Neural crest cell (in vitro differentiated cells): ENCODE measurements around the gene SLC4A9. TPM values are rescaled to one million over a fixed set of nuclear protein-coding genes. Genes with fewer than 3 reads are reported as not detected.

ENCODE experiments used
- DNase-seq: peaks from one replicate; pipeline ENCODE4 v3.0.0; 2021; ENCODE audit warnings: low read depth, mixed read lengths, low spot score
- H3K27ac Mint-ChIP-seq: one replicate; pipeline ENCODE4 v1.8.0; 2021; ENCODE audit warnings: mild to moderate bottlenecking, mixed read lengths; ENCODE audit not compliant: unreplicated experiment
- H3K27me3 Mint-ChIP-seq: 2 replicates; pipeline ENCODE4 v1.8.0; 2021; ENCODE audit warnings: low read depth, mild to moderate bottlenecking, mixed read lengths
- H3K36me3 Mint-ChIP-seq: 2 replicates; pipeline ENCODE4 v1.8.0; 2021; ENCODE audit warnings: low read depth, mild to moderate bottlenecking, mixed read lengths
- H3K4me1 Mint-ChIP-seq: 2 replicates; pipeline ENCODE4 v1.8.0; 2021; ENCODE audit warnings: mixed read lengths
- H3K4me3 Mint-ChIP-seq: one replicate; pipeline ENCODE4 v1.8.0; 2021; ENCODE audit warnings: mild to moderate bottlenecking, mixed read lengths
- H3K9me3 Mint-ChIP-seq: 2 replicates; pipeline ENCODE4 v1.8.0; 2021; ENCODE audit warnings: mixed read lengths
- total RNA-seq: library from RNA; stranded (reverse); gene quantifications from 2 replicates; pipeline ENCODE4 v1.2.1, GENCODE V29; 2021
- TF ChIP-seq, protein P1 (sequence below): fragments of 200-600 bp; sonication (generic); conservative IDR thresholded peaks from 2 replicates; pipeline ENCODE4 v1.5.0; 2021; ENCODE audit warnings: antibody characterized with exemption, mild to moderate bottlenecking

Gene SLC4A9
- total RNA-seq, 1 donor from 2014 or later = not detected

DNA sequence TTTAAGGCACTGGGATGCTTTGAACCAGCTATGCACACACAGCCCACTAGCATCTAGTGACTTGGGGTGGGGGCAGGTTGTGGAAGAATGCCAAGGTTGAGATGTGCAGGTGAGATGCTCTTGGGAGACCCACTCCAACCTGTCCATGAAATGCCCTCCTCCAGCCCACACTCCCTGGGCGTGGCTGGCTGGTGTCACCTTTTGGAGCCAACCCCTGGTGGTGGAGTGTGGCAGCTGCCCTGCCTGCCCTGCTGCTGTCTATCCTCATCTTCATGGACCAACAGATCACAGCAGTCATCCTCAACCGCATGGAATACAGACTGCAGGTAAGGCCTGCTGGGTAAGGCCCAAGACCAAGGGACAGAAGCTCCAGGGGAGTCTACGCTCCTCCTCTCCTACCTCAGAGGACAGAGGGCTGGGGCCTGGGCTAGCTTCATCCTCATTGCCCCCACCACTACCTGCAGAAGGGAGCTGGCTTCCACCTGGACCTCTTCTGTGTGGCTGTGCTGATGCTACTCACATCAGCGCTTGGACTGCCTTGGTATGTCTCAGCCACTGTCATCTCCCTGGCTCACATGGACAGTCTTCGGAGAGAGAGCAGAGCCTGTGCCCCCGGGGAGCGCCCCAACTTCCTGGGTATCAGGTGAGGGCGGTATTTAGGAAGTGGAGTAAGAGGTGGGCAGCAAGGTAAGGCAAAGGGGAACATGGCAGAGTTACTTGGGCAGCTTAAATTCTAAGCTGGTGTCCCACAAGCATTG, 7.4 kb downstream of the SLC4A9 start:
- Mint-ChIP-seq H3K4me3 (no peak overlapping the region), H3K27ac (no peak overlapping the region), H3K27me3 (no peaks in the 10 kb centered on the region), H3K9me3 (no peaks in the 10 kb centered on the region), H3K36me3 (no peaks in the 10 kb centered on the region), H3K4me1 (peaks cover 4% of the 10 kb centered on the region)
- TF ChIP-seq, protein P1, sequence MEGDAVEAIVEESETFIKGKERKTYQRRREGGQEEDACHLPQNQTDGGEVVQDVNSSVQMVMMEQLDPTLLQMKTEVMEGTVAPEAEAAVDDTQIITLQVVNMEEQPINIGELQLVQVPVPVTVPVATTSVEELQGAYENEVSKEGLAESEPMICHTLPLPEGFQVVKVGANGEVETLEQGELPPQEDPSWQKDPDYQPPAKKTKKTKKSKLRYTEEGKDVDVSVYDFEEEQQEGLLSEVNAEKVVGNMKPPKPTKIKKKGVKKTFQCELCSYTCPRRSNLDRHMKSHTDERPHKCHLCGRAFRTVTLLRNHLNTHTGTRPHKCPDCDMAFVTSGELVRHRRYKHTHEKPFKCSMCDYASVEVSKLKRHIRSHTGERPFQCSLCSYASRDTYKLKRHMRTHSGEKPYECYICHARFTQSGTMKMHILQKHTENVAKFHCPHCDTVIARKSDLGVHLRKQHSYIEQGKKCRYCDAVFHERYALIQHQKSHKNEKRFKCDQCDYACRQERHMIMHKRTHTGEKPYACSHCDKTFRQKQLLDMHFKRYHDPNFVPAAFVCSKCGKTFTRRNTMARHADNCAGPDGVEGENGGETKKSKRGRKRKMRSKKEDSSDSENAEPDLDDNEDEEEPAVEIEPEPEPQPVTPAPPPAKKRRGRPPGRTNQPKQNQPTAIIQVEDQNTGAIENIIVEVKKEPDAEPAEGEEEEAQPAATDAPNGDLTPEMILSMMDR = no peak
- DNase-seq = no peak

DNA sequence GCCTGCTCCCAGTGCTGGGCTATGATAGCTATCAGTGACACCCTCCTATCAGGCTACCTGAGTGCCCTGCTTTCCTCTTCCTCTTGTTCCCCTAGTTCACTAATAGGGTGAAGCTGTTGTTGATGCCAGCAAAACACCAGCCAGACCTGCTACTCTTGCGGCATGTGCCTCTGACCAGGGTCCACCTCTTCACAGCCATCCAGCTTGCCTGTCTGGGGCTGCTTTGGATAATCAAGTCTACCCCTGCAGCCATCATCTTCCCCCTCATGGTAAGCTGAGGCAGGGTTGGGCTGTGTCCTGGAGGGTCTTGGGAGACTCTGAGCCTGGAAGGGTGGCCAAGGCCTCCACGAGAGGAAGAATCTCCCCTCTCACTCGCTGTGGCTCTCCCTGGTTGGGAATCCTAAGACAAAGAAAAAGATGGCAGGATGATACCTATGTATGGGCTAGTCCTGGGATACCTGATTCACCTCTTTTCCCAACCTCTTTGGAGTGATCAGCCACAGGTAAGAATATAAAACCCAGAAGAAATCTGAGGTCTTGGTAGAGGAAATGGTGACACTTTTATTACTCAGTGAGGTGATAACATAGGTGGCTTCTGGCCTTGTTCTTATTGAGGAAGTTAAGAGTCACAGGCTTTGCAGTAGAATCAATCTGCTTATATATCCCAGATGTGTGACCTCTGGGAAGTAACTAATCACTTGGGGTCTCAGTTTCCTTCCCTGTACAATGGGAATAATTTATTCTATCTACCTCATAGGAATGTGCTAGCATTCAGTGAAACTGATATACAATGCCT, 11.6 kb downstream of the SLC4A9 start:
- Mint-ChIP-seq H3K9me3 (no peaks in the 10 kb centered on the region), H3K27me3 (no peaks in the 10 kb centered on the region), H3K36me3 (no peaks in the 10 kb centered on the region), H3K4me3 (no peak overlapping the region), H3K4me1 (peaks cover 7% of the 10 kb centered on the region), H3K27ac (peak overlapping the region; percentile 55)
- TF ChIP-seq, protein P1 = no peak
- no peak for DNase-seq

DNA sequence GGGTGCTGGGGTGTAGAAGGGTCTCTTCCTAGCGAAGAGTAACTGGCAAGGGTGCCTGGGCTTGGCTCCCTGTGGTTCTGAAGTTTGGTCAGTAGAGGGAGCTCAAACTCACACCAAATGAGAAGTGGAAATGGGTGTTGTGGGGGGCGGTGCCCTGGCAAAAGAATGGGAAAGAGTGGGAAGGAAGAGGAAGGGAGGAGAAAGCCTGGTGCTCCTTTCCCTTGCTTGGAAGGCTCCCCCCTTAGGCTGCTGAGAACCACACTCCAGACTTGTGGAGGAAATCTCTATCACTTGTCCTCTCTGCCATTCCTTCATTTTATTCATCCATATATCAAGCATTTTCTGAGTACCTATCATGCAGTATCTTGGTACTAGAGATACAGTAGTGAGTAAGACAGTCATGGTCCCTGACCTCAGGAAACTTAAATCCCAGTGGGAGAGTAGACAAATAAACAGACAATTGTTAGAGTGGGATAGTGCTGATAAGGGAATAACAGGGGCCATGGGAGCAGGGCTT, 13.0 kb downstream of the SLC4A9 start:
- no peaks in the 10 kb centered on the region for H3K36me3 Mint-ChIP-seq
- no peaks in the 10 kb centered on the region for H3K27me3 Mint-ChIP-seq
- no peaks in the 10 kb centered on the region for H3K9me3 Mint-ChIP-seq
- no peak overlapping the region for H3K27ac Mint-ChIP-seq
- H3K4me1 Mint-ChIP-seq = peaks cover 7% of the 10 kb centered on the region
- DNase-seq = peak; percentile 61
- TF ChIP-seq, protein P1 = peak; percentile 79
- H3K4me3 Mint-ChIP-seq = no peak overlapping the region

DNA sequence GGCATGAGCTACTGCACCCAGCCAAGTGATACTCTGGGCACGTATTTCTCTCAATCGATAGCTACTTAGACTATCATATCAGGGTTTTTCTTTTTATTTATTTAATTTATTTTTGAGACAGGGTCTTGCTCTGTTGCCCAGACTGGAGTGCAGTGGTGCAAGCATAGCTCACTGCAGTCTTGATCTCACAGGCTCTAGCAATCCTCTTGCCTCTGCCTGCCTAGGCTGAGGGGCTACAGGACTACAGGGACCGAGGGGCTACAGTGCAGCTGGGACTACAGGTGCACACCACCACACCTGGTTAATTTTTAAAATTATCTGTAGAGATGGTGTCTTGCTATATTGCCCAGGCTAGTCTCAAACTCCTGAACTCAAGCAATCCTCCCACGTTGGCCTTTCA, 21.4 kb downstream of the SLC4A9 start:
- Mint-ChIP-seq H3K27ac (no peak overlapping the region), H3K4me1 (peaks cover 5% of the 10 kb centered on the region), H3K4me3 (no peak overlapping the region), H3K36me3 (no peaks in the 10 kb centered on the region), H3K9me3 (no peaks in the 10 kb centered on the region), H3K27me3 (no peaks in the 10 kb centered on the region)
- TF ChIP-seq, protein P1 = no peak
- no peak for DNase-seq

DNA sequence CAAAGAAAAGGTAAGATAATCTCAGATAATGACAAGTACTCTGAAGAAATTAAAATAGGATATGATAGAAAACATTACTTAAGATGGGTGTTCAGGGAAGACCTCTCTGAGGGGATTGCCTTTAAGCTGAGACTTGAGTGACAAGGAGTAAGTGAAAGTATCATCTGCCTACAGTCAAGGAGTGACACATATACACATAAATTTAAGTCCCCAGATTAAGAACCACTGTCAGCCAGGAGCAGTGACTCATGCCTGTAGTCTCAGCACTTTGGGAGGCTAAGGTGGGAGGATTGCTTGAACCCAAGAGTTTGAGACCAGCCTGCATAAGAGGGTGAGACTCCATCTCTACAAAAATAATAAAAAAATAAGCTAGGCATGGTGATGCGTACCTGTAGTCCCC, 22.0 kb downstream of the SLC4A9 start:
- DNase-seq = no peak
- H3K9me3 Mint-ChIP-seq = no peaks in the 10 kb centered on the region
- H3K27ac Mint-ChIP-seq = no peak overlapping the region
- H3K27me3 Mint-ChIP-seq = no peaks in the 10 kb centered on the region
- TF ChIP-seq, protein P1 = no peak
- H3K4me1 Mint-ChIP-seq = peaks cover 5% of the 10 kb centered on the region
- no peaks in the 10 kb centered on the region for H3K36me3 Mint-ChIP-seq
- no peak overlapping the region for H3K4me3 Mint-ChIP-seq
